Adrenal gland (tissue), 12 donors: ENCODE results near the gene ASB18. TPM values are rescaled to one million over a fixed set of nuclear protein-coding genes. Genes with fewer than 3 reads are reported as not detected.

ENCODE experiments used
- DNase-seq, 7 donors: peaks; one replicate each; pipeline ENCODE4 v3.0.0-alpha.2; 2019 to 2020
- H3K27ac ChIP-seq, 5 donors: fragments of 200-600 bp; sonication (generic) in 4 of 5; 1 replicate in 3 of 5; 2 replicates in 2 of 5; pipeline versions ENCODE4 v1.5.1 to v1.8.0; 2016 to 2020; ENCODE audit warnings: mild to moderate bottlenecking in 1 of 5
- H3K27me3 ChIP-seq: fragments of 200-600 bp; 2 replicates; pipeline ENCODE4 v1.8.0; 2021
- H3K36me3 ChIP-seq, 2 donors: fragments of 200-600 bp; replicated peaks in 1 of 2; 1 replicate in 1 of 2; 2 replicates in 1 of 2; pipeline versions ENCODE4 v1.5.1 to v1.8.0; 2018 to 2022
- H3K4me1 ChIP-seq, 2 donors: fragments of 200-600 bp; replicated peaks in 1 of 2; 1 replicate in 1 of 2; 2 replicates in 1 of 2; pipeline versions ENCODE4 v1.5.1 to v1.8.0; 2018 to 2021
- H3K4me3 ChIP-seq, 4 donors: fragments of 200-600 bp; sonication (generic) in 3 of 4; one replicate each; pipeline ENCODE4 v1.5.1; 2016 to 2018
- H3K9me3 ChIP-seq, 3 donors: fragments of 200-600 bp; sonication (generic) in 1 of 3; replicated peaks in 1 of 3; 1 replicate in 2 of 3; 2 replicates in 1 of 3; pipeline versions ENCODE4 v1.5.1 to v1.8.0; 2016 to 2021
- POLR2A ChIP-seq, 2 donors: fragments of 450-650 bp; IDR thresholded peaks; one replicate each; pipeline ENCODE4 v1.6.1; 2017; ENCODE audit warnings: antibody characterized with exemption in 2 of 2, mild to moderate bottlenecking in 2 of 2, moderate library complexity in 1 of 2
- WGBS, 4 donors: extraction: QIAGEN DNeasy Blood & Tissue Kit in 2 of 4; methylation state at CpG; one replicate each; pipeline versions ENCODE4 v1.1.5 to v1.1.7; 2013 to 2017; 5-methylcytosine and 5-hydroxymethylcytosine counted together
- intact Hi-C, 2 donors: fragments of 100-400 bp; cut with DNase I; formaldehyde crosslinking; loops; one replicate each; pipeline versions ENCODE4 v1.14.1 to v1.15.0; 2022 to 2023
- polyA plus RNA-seq, 3 donors: library from polyadenylated mRNA; stranded (reverse); fragments of 200-250 nt in 2 of 3; fragments of 350-450 nt in 1 of 3; fragmentation: Illumina TruSeq in 1 of 3; extraction: RNeasy Lipid Tissue Mini Kit (QIAGEN cat#74804) in 1 of 3; gene quantifications; one replicate each; pipeline ENCODE4 v1.2.3, GENCODE V29; 2013 to 2014
- total RNA-seq, 9 donors: library from RNA; depleted of rRNA in 4 of 9; stranded (reverse); fragments of >200 nt in 4 of 9; fragments of 120-200 nt in 1 of 9; fragmentation: NEBNext Ultra II Directional in 1 of 9; extraction: Animal tissue kit (Norgen Biotek cat#: 25700) in 1 of 9; gene quantifications; one replicate each; pipeline versions ENCODE4 v1.1.0 to v1.2.4, GENCODE V29; 2013 to 2023
- TF ChIP-seq, protein P1 (sequence below), 6 experiments: fragments of 450-650 bp in 4 of 6; fragments of 200-600 bp in 2 of 6; sonication (generic) in 1 of 6; IDR thresholded peaks; 1 replicate in 5 of 6; 2 replicates in 1 of 6; pipeline versions ENCODE4 v1.5.1 to v1.8.0; 2016 to 2021; ENCODE audit warnings: antibody characterized with exemption in 6 of 6, mild to moderate bottlenecking in 2 of 6, moderate library complexity in 1 of 6
- donor health status: healthy with polysubstance abuse.
- donor health status: Bipolar disorder and iron deficiency.
- donor health status: DM: yes; HTN: yes; CAD: no.
- donor health status: DM: no; HTN: no; CAD: no.
- donor health status: DM: no; HTN: no; CAD: no.
- donor health status: DM: yes; HTN: yes; CAD: no.

The ASB18 gene
- total and polyA plus RNA-seq, 12 donors = not detected

DNA sequence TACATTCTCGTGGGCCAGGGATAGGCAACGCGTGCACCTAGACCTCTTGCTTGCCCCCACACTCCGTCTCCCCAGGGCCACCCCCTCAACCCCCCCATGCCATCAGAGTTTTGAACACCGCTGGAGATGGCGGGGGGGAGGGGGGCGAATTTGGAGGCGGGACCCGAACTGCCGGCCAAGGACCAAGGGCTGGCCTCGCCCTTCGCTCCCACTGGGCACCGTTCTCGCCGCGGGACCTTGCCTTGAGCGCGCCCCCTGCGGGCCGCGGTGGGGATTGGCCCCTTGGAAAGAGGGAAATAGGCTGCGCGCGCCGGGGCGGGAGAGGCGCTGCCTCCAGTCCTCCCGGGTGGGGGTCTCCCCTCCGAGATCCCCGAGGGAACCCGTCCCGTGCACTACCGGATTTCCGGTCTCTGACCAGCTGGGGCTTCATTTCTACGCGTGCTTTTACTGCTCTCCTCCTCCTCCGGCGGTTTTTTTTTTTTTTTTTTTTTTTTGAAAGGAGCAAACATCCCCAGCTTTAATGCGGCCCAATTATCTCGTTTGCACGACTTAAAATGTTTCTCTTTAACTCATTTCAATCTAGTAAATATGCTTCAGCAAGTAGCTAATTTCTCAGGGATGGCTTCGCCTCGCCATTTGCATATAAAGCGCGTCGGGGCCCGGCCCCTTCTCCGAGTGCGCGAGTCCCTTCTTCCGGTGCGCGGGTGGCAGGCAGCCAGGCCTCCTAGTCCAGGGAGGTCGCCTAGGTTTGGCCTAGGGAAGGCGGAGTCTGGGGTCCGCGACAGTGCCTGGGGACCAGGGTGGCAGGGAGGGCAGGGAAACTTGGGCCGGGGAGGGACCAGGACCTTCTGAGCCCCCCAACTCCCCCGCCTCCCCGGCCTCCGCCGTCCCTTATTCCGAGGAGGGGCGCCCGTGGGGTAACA lies 86.0 kb downstream of the ASB18 start:
- peak; percentile 22 to 60 (median 54) for DNase-seq
- Histone ChIP-seq H3K4me1 (peaks cover 5 to 17% of the 10 kb centered on the region in 2 donors), H3K4me3 (peak overlapping the region in 1 of 4 donors; percentile 16), H3K9me3 (no peaks in the 10 kb centered on the region), H3K36me3 (no peaks in the 10 kb centered on the region), H3K27me3 (peaks cover 68% of the 10 kb centered on the region), H3K27ac (no peak overlapping the region)
- 2 to 6% (median 5%) methylated on average over 36 to 64 of the region's 65 CpGs for WGBS, 4 donors
- intact Hi-C loops = loop anchor here in 1 of 2 donors (5.0 kb wide), 1 partner anchor 401 kb away; no protein-coding TSS in a partner anchor
- TF ChIP-seq POLR2A (IDR thresholded peaks at IDR 0.05) = no peak
- TF ChIP-seq, protein P1, sequence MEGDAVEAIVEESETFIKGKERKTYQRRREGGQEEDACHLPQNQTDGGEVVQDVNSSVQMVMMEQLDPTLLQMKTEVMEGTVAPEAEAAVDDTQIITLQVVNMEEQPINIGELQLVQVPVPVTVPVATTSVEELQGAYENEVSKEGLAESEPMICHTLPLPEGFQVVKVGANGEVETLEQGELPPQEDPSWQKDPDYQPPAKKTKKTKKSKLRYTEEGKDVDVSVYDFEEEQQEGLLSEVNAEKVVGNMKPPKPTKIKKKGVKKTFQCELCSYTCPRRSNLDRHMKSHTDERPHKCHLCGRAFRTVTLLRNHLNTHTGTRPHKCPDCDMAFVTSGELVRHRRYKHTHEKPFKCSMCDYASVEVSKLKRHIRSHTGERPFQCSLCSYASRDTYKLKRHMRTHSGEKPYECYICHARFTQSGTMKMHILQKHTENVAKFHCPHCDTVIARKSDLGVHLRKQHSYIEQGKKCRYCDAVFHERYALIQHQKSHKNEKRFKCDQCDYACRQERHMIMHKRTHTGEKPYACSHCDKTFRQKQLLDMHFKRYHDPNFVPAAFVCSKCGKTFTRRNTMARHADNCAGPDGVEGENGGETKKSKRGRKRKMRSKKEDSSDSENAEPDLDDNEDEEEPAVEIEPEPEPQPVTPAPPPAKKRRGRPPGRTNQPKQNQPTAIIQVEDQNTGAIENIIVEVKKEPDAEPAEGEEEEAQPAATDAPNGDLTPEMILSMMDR (IDR thresholded peaks at IDR 0.05) = peak; percentile 39 to 68 (median 56)

- 5 to 11% (median 9%) methylated on average over 4 to 20 of the region's 20 CpGs for WGBS, 4 donors
- Histone ChIP-seq H3K27me3 (peaks cover 75% of the 10 kb centered on the region), H3K27ac (no peak overlapping the region), H3K9me3 (no peaks in the 10 kb centered on the region), H3K36me3 (no peaks in the 10 kb centered on the region), H3K4me3 (peak overlapping the region in 1 of 4 donors; percentile 16), H3K4me1 (peaks cover 5 to 17% of the 10 kb centered on the region in 2 donors)
- intact Hi-C loops = loop anchor here in 1 of 2 donors (5.0 kb wide), 1 partner anchor 400 kb away; no protein-coding TSS in a partner anchor
- TF ChIP-seq, protein P1 (IDR thresholded peaks at IDR 0.05) = peak in 1 of 6 experiments; percentile 25
- TF ChIP-seq POLR2A (IDR thresholded peaks at IDR 0.05) = no peak
- DNase-seq = peak in 5 of 7 donors; percentile 25 to 57 (median 32)
Measured at GRCh38 chr2:236177604-236177966, 86.6 kb downstream of the ASB18 start.

DNA sequence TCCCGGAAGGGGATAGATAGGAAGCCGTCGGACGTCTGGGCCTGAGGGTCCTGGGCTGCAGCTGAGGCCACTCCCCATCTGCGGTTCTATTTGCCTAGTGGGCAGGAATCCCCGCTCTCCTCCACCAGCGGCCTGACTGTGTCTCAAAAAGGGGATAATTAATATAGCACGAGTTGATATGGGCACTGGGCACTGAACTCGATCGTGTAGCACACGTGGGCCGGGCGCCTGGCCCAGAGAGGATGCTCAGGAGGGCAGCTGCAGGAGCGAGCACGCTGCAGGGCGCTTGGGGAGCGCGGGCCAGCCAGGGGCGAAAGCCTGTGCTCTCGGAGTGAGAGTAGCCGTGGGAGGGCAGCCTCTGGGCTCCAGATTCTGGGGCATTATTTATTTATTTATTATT lies 87.3 kb downstream of the ASB18 start:
- Histone ChIP-seq H3K9me3 (no peaks in the 10 kb centered on the region), H3K27me3 (peaks cover 79% of the 10 kb centered on the region), H3K36me3 (no peaks in the 10 kb centered on the region), H3K27ac (no peak overlapping the region), H3K4me3 (no peak overlapping the region), H3K4me1 (peaks cover 5 to 17% of the 10 kb centered on the region in 2 donors)
- no peak for TF ChIP-seq POLR2A (IDR thresholded peaks at IDR 0.05)
- TF ChIP-seq, protein P1 (IDR thresholded peaks at IDR 0.05) = no peak
- intact Hi-C loops = loop anchor here in 1 of 2 donors (5.0 kb wide), 1 partner anchor 400 kb away; no protein-coding TSS in a partner anchor
- WGBS, 4 donors = 53 to 61% (median 57%) methylated on average over 9 to 21 of the region's 21 CpGs
- no peak for DNase-seq

DNA sequence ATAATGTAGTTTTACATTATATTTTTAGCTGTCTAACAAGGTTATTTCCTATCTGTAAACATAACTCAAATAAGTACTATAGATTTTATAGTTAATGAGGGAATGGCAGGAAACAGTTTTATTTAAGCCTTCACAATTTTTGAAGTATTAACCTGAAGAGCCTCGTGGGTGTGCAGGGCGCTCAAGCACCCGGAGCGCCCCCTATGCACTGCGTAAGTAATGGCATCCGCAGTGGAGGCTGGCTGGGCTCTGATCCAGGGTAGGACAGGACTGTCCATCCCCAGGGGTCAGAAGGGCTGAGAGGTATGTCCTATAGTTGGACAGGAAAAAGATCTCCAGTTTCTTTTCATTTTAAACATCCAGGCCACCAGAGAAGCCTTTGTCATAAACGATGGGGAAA lies 87.8 kb downstream of the ASB18 start:
- no peak for DNase-seq
- no peak overlapping the region for H3K4me3 ChIP-seq
- no peaks in the 10 kb centered on the region for H3K36me3 ChIP-seq
- H3K4me1 ChIP-seq = peaks cover 5 to 17% of the 10 kb centered on the region in 2 donors
- intact Hi-C loops = loop anchor here in 1 of 2 donors (5.0 kb wide), 1 partner anchor 399 kb away; no protein-coding TSS in a partner anchor
- H3K27me3 ChIP-seq = peaks cover 79% of the 10 kb centered on the region
- TF ChIP-seq, protein P1 (IDR thresholded peaks at IDR 0.05) = peak in 3 of 6 experiments; percentile 11 to 35 (median 30)
- TF ChIP-seq POLR2A (IDR thresholded peaks at IDR 0.05) = no peak
- 8 to 17% (median 12%) methylated on average over 7 of the region's 7 CpGs for WGBS, 4 donors
- H3K9me3 ChIP-seq = no peaks in the 10 kb centered on the region
- no peak overlapping the region for H3K27ac ChIP-seq
